Measurements from ENCODE around the gene PRADC1.

PRADC1 gene

GRCh38 chr2:73233932-73234832 lies 1.1 kb upstream of the PRADC1 start, which contains the start of gene CCT7:
TSS of gene CCT7 (plus strand) at chr2:73234308. CDS start at chr2:73234379, 71 bp downstream.
- peak; percentile 91 for DNase-seq

GRCh38 chr2:73232403-73233153 lies 461 bp downstream of the PRADC1 start:
- DNase-seq = peak; percentile 54

- DNase-seq = no peak
Measured at GRCh38 chr2:73228631-73229030, 4.4 kb downstream of the PRADC1 start.

GRCh38 chr2:73227086-73227485 lies 6.0 kb downstream of the PRADC1 start:
- no peak for DNase-seq

- DNase-seq = no peak
Measured at GRCh38 chr2:73225513-73226360, 7.3 kb downstream of the PRADC1 start.

- no peak for DNase-seq
Measured at GRCh38 chr2:73223821-73224220, 9.2 kb downstream of the PRADC1 start.

GRCh38 chr2:73218298-73218697 lies 14.7 kb downstream of the PRADC1 start:
- no peak for DNase-seq

GRCh38 chr2:73217826-73218225 lies 15.2 kb downstream of the PRADC1 start:
- DNase-seq = no peak

GRCh38 chr2:73217160-73217559 lies 15.9 kb downstream of the PRADC1 start:
- DNase-seq = no peak

GRCh38 chr2:73215254-73215653 lies 17.8 kb downstream of the PRADC1 start:
- no peak for DNase-seq

- peak; percentile 91 for DNase-seq
Measured at GRCh38 chr2:73214120-73215035, 18.7 kb downstream of the PRADC1 start, which contains the start of gene SMYD5. TSS of gene SMYD5 (plus strand) at chr2:73214245. CDS start at chr2:73214267, 22 bp downstream.

GRCh38 chr2:73212448-73213176 lies 20.4 kb downstream of the PRADC1 start:
- peak; percentile 73 for DNase-seq

GRCh38 chr2:73212098-73212447 lies 21.0 kb downstream of the PRADC1 start:
- DNase-seq = no peak

GRCh38 chr2:73210696-73211095 lies 22.3 kb downstream of the PRADC1 start:
- no peak for DNase-seq

- DNase-seq = no peak
Measured at GRCh38 chr2:73210019-73210418, 23.0 kb downstream of the PRADC1 start.

GRCh38 chr2:73208258-73208657 lies 24.8 kb downstream of the PRADC1 start:
- no peak for DNase-seq

GRCh38 chr2:73205611-73206010 lies 27.4 kb downstream of the PRADC1 start:
- no peak for DNase-seq

GRCh38 chr2:73203055-73203681 lies 29.9 kb downstream of the PRADC1 start:
- no peak for DNase-seq

- peak; percentile 50 for DNase-seq
Measured at GRCh38 chr2:73202156-73203054, 30.6 kb downstream of the PRADC1 start, which contains the start of gene NOTO. TSS of gene NOTO (plus strand) at chr2:73202574. CDS start at chr2:73202667, 93 bp downstream.

Measured in right forelimb (tissue), 1 donor.